Activated CD4-positive, alpha-beta T cell treated with anti-CD3 and anti-CD28 coated beads for 36 hours (primary cell): Measurements from ENCODE around the gene UBE2M. TPM values are rescaled to one million over a fixed set of nuclear protein-coding genes. Genes with fewer than 3 reads are reported as not detected.

Experiments
- ATAC-seq: fragments of 200-7000 bp; cut with Tn5 transposase; one replicate; pipeline ENCODE4 v1.10.0; 2021; ENCODE audit warnings: mild to moderate bottlenecking, moderate library complexity
- CTCF ChIA-PET: fragments of 350-600 bp; sonication (Branson Sonifier 250); formaldehyde crosslinking; loops from one replicate; lab custom pipeline; 2021; ENCODE audit warnings: antibody characterized with exemption; lab: Charles Lee
- POLR2A ChIA-PET: fragments of 350-600 bp; sonication (Branson Sonifier 250); formaldehyde crosslinking; loops from one replicate; lab custom pipeline; 2021; ENCODE audit warnings: antibody characterized with exemption, inconsistent platforms; lab: Charles Lee
- DNase-seq: peaks from one replicate; pipeline ENCODE4 v3.0.0-alpha.2; 2020
- H3K27ac Mint-ChIP-seq: one replicate; pipeline ENCODE4 v1.8.0; 2021; ENCODE audit warnings: mixed read lengths
- H3K27me3 Mint-ChIP-seq: one replicate; pipeline ENCODE4 v1.8.0; 2021; ENCODE audit warnings: mixed read lengths
- H3K36me3 Mint-ChIP-seq: one replicate; pipeline ENCODE4 v1.8.0; 2021; ENCODE audit warnings: low read depth, mixed read lengths
- H3K4me1 Mint-ChIP-seq: one replicate; pipeline ENCODE4 v1.8.0; 2021; ENCODE audit warnings: mixed read lengths
- H3K4me3 Mint-ChIP-seq: one replicate; pipeline ENCODE4 v1.8.0; 2021; ENCODE audit warnings: mild to moderate bottlenecking, moderate library complexity, mixed read lengths
- H3K9me3 Mint-ChIP-seq: one replicate; pipeline ENCODE4 v1.8.0; 2021; ENCODE audit warnings: low read depth, mixed read lengths
- intact Hi-C, 2 experiments: fragments of 100-400 bp; cut with DNase I in 1 of 2; cut with micrococcal nuclease in 1 of 2; formaldehyde crosslinking; loops; one replicate each; pipeline versions ENCODE4 v1.14.2 to v1.15.1; 2022 to 2024; cut with DNase I, micrococcal nuclease
- total RNA-seq, 2 experiments: library from RNA; stranded (reverse); gene quantifications; one replicate each; pipeline ENCODE4 v1.2.3, GENCODE V29; 2021

UBE2M gene
- total RNA-seq, 2 experiments from 2014 or later = 115 to 138 TPM

DNA sequence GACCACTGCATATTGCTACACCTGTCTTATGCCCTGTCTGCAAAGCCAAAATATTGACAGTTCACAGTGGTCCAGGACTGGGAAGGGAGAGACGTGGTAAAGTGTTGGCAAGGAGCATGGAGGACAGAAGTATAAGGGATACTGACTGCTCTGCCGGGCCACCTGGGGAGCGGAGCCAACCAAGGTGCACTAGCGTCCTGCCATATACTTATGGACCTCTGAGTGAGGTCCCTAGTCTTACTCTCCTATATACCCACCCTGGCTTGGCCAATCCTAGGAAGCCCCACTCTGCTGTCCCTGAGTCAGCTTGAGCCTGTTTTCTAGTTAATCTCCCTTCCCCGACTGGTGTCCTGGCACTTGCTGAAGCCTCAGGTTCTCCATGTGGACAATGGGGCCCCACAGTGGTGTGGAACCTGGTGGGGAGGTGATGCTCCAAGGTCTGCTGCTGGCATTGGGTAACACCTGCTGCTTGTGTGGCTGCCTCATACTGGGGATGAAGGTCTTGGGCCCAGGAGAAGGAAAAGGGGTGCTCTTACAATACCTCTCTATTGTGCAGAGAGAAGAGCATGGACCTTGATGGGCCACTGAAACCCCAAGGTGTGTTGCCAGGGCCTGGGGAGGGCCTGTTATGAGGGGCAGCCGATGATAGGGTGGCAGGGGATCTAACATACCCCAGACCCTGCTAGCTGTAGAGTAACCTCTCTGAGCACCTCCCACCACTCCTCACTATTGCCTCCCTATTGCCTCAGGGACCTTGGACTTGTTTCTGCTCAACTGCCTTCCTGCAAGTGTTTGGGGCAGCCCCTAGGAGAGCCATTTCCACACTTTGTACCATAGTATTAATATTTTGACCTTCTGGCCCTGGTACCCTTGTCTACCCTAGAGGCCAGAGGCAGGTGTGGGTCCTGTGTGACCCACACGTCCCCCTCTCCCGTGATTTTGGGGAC is 21.3 kb downstream of the UBE2M start:
- DNase-seq = no peak
- ATAC-seq = no peak
- Mint-ChIP-seq H3K9me3 (no peaks in the 10 kb centered on the region), H3K4me3 (peak overlapping the region; percentile 73), H3K4me1 (peaks cover 12% of the 10 kb centered on the region), H3K36me3 (no peaks in the 10 kb centered on the region), H3K27ac (no peak overlapping the region), H3K27me3 (peaks cover 4% of the 10 kb centered on the region)
- ChIA-PET CTCF (interaction anchor here (1.0 kb wide), 1 partner anchor 17 kb away, joined by 3 read pairs; the partner anchor contains the start of gene ZBTB45), POLR2A (no interaction called here)
- intact Hi-C loops = no loop called here

DNA sequence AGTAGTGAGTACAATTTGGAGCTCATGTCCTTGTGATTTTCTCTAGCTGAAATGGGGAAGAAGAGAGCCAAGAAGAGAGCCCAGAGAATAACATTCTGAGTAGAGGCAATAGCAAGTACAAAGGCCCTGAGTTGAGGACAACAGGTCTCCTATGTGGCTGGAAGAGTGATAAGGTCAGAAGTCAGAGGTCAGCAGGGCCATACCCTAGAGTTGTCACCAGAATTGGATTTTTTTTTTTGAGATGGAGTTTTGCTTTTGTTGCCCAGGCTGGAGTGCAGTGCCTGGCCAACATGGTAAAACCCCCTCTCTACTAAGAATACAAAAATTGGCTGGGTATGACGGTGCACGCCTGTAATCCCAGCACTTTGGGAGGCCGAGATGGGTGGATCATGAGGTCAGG is 22.6 kb downstream of the UBE2M start:
- intact Hi-C loops = no loop called here
- Mint-ChIP-seq H3K4me3 (no peak overlapping the region), H3K9me3 (no peaks in the 10 kb centered on the region), H3K4me1 (peaks cover 12% of the 10 kb centered on the region), H3K27ac (no peak overlapping the region), H3K27me3 (peaks cover 4% of the 10 kb centered on the region), H3K36me3 (no peaks in the 10 kb centered on the region)
- no peak for DNase-seq
- ChIA-PET CTCF (no interaction called here), POLR2A (no interaction called here)
- no peak for ATAC-seq

DNA sequence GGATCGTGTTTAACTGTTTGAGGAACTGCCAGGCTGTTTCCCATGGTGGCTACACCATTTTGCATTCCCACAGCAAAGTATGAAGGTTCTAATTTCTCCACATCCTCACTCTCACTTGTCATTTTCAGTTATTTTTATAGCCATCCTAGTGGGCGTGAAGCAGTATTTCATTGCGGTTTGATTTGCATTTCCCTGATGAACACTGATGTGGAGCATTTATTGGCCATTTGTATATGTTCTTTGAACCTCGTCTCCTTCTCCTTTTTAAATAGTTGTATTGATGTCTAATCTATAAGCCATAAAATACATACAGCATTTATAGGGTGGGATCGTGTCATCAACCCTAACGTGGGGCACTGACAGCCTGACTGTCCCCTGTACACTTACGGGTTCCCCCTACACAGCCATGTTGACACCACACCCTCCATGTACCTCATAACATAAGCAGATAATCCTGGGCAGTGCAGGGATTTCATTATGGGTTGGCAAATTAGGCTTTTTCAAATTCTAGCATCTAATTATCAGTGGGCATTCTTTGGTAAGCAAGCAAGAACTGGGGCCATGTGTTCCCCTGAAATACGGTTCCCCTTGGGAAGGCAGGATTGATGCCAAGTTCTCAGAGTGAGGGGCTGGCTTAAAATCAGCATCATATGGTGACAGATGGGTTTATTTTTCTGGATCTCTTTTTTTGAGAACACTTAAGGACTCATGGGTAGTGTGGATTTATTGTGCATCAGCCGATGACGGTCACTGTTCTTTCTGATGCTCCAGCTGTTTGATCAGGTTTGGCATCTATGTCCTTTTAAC is 27.2 kb downstream of the UBE2M start:
- ATAC-seq (no peak), DNase-seq (no peak)
- intact Hi-C loops = no loop called here
- Mint-ChIP-seq H3K36me3 (no peaks in the 10 kb centered on the region), H3K4me1 (no peaks in the 10 kb centered on the region), H3K27ac (no peak overlapping the region), H3K9me3 (no peaks in the 10 kb centered on the region), H3K27me3 (no peaks in the 10 kb centered on the region), H3K4me3 (no peak overlapping the region)
- ChIA-PET CTCF (interaction anchor here (1.3 kb wide), 1 partner anchor 11 kb away, joined by 4 read pairs; no protein-coding TSS in a partner anchor), POLR2A (no interaction called here)

GRCh38 chr19:58529405-58529804 is 29.0 kb downstream of the UBE2M start:
- CTCF ChIA-PET = no interaction called here
- no peaks in the 10 kb centered on the region for H3K36me3 Mint-ChIP-seq
- POLR2A ChIA-PET = no interaction called here
- H3K4me1 Mint-ChIP-seq = no peaks in the 10 kb centered on the region
- ATAC-seq = no peak
- H3K27ac Mint-ChIP-seq = no peak overlapping the region
- intact Hi-C loops = no loop called here
- no peak overlapping the region for H3K4me3 Mint-ChIP-seq
- no peaks in the 10 kb centered on the region for H3K27me3 Mint-ChIP-seq
- DNase-seq = no peak
- H3K9me3 Mint-ChIP-seq = no peaks in the 10 kb centered on the region

DNA sequence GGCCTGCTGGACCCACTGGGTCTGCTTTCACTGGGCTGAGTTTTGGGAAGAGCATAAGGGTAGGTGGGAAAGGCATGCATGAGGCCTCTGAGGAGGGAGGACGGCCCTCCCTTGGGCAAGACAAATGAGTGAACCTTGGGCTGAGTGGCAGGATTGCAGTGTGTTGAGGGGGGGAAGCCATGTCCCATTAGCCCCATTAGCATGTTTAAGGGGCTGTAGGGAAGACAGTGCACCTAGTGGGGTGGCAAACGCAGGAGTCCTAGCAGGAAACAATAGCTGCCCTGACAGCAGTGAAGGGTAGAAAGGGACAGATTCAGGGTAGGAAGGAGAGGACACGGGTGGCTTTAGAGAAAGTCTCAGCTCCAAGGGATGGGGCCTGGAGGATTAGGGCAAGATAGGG is 35.7 kb downstream of the UBE2M start:
- H3K4me3 Mint-ChIP-seq = no peak overlapping the region
- DNase-seq (no peak), ATAC-seq (no peak)
- no peak overlapping the region for H3K27ac Mint-ChIP-seq
- CTCF ChIA-PET = interaction anchor here (4.1 to 5.8 kb wide), 2 partner anchors 32 to 57 kb away, joined by 20 to 78 read pairs; partner anchors contain the start of gene CHMP2A
- H3K36me3 Mint-ChIP-seq = peaks cover 4% of the 10 kb centered on the region
- no peaks in the 10 kb centered on the region for H3K9me3 Mint-ChIP-seq
- intact Hi-C loops = no loop called here
- POLR2A ChIA-PET = no interaction called here
- H3K4me1 Mint-ChIP-seq = peaks cover 22% of the 10 kb centered on the region
- H3K27me3 Mint-ChIP-seq = no peaks in the 10 kb centered on the region

DNA sequence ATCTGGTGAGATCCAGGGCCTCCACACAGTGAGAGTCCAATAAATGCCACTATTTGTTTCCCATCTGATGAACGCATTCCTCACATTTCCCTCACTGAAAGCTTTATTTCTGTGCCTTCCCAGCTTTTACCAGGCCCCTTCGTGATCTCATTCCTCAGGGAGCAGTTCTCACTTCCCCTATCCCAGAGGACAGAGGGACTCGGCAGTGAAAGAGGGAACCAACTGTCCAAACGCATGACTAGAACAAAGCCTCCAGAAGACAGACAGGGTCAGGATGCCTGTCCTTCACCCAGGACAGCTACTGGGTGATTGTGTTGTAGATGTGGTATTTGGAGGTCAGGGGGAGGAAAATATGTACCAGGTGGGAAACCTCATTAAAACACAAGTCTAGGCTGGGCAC is 36.8 kb downstream of the UBE2M start:
- peak overlapping the region; percentile 43 for H3K4me3 Mint-ChIP-seq
- H3K27me3 Mint-ChIP-seq = no peaks in the 10 kb centered on the region
- peaks cover 7% of the 10 kb centered on the region for H3K36me3 Mint-ChIP-seq
- peak overlapping the region; percentile 86 for H3K27ac Mint-ChIP-seq
- DNase-seq (no peak), ATAC-seq (no peak)
- intact Hi-C loops = no loop called here
- peaks cover 26% of the 10 kb centered on the region for H3K4me1 Mint-ChIP-seq
- ChIA-PET CTCF (interaction anchor here (0.5 to 5.8 kb wide), 6 partner anchors 22 to 293 kb away, joined by 3 to 78 read pairs (median 18); partner anchors contain the start of genes CHMP2A and TRIM28), POLR2A (interaction anchor here (0.6 to 0.8 kb wide), 2 partner anchors 50 to 294 kb away, joined by 3 read pairs; no protein-coding TSS in a partner anchor)
- H3K9me3 Mint-ChIP-seq = no peaks in the 10 kb centered on the region

- Mint-ChIP-seq H3K4me1 (peaks cover 36% of the 10 kb centered on the region), H3K27ac (peak overlapping the region; percentile 94), H3K4me3 (peak overlapping the region; percentile 82), H3K36me3 (peaks cover 18% of the 10 kb centered on the region), H3K27me3 (no peaks in the 10 kb centered on the region), H3K9me3 (no peaks in the 10 kb centered on the region)
- ChIA-PET POLR2A (interaction anchor here (0.8 to 2.7 kb wide), 10 partner anchors 20 to 112 kb away, joined by 3 to 18 read pairs (median 5); partner anchors contain the start of genes CHMP2A, TRIM28, UBE2M and ZNF446), CTCF (interaction anchor here (0.6 to 5.8 kb wide), 23 partner anchors 12 to 476 kb away, joined by 3 to 78 read pairs (median 4); partner anchors contain the start of genes CHMP2A, TRIM28, UBE2M and ZNF324B)
- intact Hi-C loops = loop anchor here in 1 of 2 experiments (1.0 kb wide), 2 partner anchors 18 to 61 kb away; no protein-coding TSS in a partner anchor
- DNase-seq (no peak), ATAC-seq (no peak)
These were observed 38.2 kb downstream of the UBE2M start for GRCh38 chr19:58520257-58520599.

- Mint-ChIP-seq H3K36me3 (peaks cover 21% of the 10 kb centered on the region), H3K27ac (peak within 1 kb of the TSS; percentile 94), H3K27me3 (no peaks in the 10 kb centered on the region), H3K9me3 (no peaks in the 10 kb centered on the region), H3K4me3 (peak within 1 kb of the TSS; percentile 82), H3K4me1 (peaks cover 39% of the 10 kb centered on the region)
- ATAC-seq (peak; percentile 82), DNase-seq (peak; percentile 96)
- CTCF ChIA-PET = interaction anchor here (0.6 to 5.8 kb wide), 26 partner anchors 12 to 476 kb away, joined by 3 to 78 read pairs (median 4); partner anchors contain the start of genes CHMP2A, TRIM28, UBE2M and ZNF324B
- POLR2A ChIA-PET = interaction anchor here (0.8 to 2.7 kb wide), 13 partner anchors 20 to 193 kb away, joined by 3 to 18 read pairs (median 5); partner anchors contain the start of genes CHMP2A, MZF1, TRIM28 and UBE2M
- intact Hi-C loops = loop anchor here (1.0 to 5.0 kb wide), 23 partner anchors 19 to 337 kb away; partner anchors contain the start of genes TRIM28 (in 2 of the 2), ZNF446 (in 2 of the 2), CHMP2A (in 1 of the 2) and ERVK3-1 (in 1 of the 2)
These were observed 38.8 kb downstream of the UBE2M start, which contains the start of gene ZBTB45 for GRCh38 chr19:58519355-58520256. TSS of gene ZBTB45 (minus strand) at chr19:58519810. CDS start at chr19:58517673, 2,137 bp downstream.

- Mint-ChIP-seq H3K4me3 (peak overlapping the region; percentile 82), H3K27ac (peak overlapping the region; percentile 94), H3K36me3 (peaks cover 23% of the 10 kb centered on the region), H3K27me3 (no peaks in the 10 kb centered on the region), H3K9me3 (no peaks in the 10 kb centered on the region), H3K4me1 (peaks cover 39% of the 10 kb centered on the region)
- ATAC-seq (peak; percentile 16), DNase-seq (peak; percentile 79)
- CTCF ChIA-PET = interaction anchor here (1.0 to 5.8 kb wide), 12 partner anchors 11 to 185 kb away, joined by 3 to 78 read pairs (median 7); partner anchors contain the start of genes CHMP2A, TRIM28, UBE2M and ZNF324B
- POLR2A ChIA-PET = interaction anchor here (0.9 to 2.7 kb wide), 4 partner anchors 26 to 192 kb away, joined by 5 to 18 read pairs (median 8); partner anchors contain the start of genes TRIM28 and ZSCAN22
- intact Hi-C loops = loop anchor here (1.0 to 5.0 kb wide), 22 partner anchors 20 to 337 kb away; partner anchors contain the start of genes TRIM28 (in 2 of the 2), ZNF446 (in 2 of the 2), CHMP2A (in 1 of the 2) and ERVK3-1 (in 1 of the 2)
These were observed 39.4 kb downstream of the UBE2M start for GRCh38 chr19:58519087-58519354.
